Neural cell (in vitro differentiated cells): Measurements from ENCODE around the gene ITGAX. TPM values are rescaled to one million over a fixed set of nuclear protein-coding genes. Genes with fewer than 3 reads are reported as not detected.

ENCODE experiments used
- H2AFZ ChIP-seq: fragments of 200-600, 300-800 bp; sonication (generic), shearing (Covaris generic); 2 replicates; pipeline ENCODE4 v1.6.0; 2014; ENCODE audit warnings: low read depth, mild to moderate bottlenecking, antibody characterized with exemption, low read length, moderate library complexity
- H3F3A ChIP-seq: fragments of 200-600 bp; shearing (Covaris generic); 2 replicates; pipeline ENCODE4 v1.6.1; 2016; ENCODE audit warnings: mild to moderate bottlenecking, moderate library complexity, mixed read lengths, antibody characterized with exemption, low read length; ENCODE audit not compliant: insufficient read depth, poor library complexity, severe bottlenecking
- H3K27ac ChIP-seq: fragments of 200-600, 300-800 bp; sonication (generic), shearing (Covaris generic); 2 replicates; pipeline ENCODE4 v1.5.1; 2014; ENCODE audit warnings: mild to moderate bottlenecking, low read length, moderate library complexity
- H3K27me3 ChIP-seq: fragments of 300-800, 200-600 bp; sonication (generic), shearing (Covaris generic); 2 replicates; pipeline ENCODE4 v1.6.0; 2014; ENCODE audit warnings: mild to moderate bottlenecking, low read depth, low read length, moderate library complexity; ENCODE audit not compliant: insufficient read depth
- H3K36me3 ChIP-seq: fragments of 300-800, 200-600 bp; sonication (generic), shearing (Covaris generic); 2 replicates; pipeline ENCODE4 v1.5.1; 2014; ENCODE audit warnings: mild to moderate bottlenecking, antibody characterized with exemption, low read length, moderate library complexity; ENCODE audit not compliant: insufficient read depth
- H3K4me2 ChIP-seq: fragments of 300-800, 200-600 bp; sonication (generic), shearing (Covaris generic); 2 replicates; pipeline ENCODE4 v1.6.0; 2014; ENCODE audit warnings: mild to moderate bottlenecking, low read length
- H3K4me3 ChIP-seq: fragments of 300-800, 200-600 bp; sonication (generic), shearing (Covaris generic); 2 replicates; pipeline ENCODE4 v1.5.1; 2014; ENCODE audit warnings: mild to moderate bottlenecking, low read length, moderate library complexity
- H3K79me2 ChIP-seq: fragments of 200-600 bp; shearing (Covaris generic); replicated peaks from 2 replicates; pipeline ENCODE4 v1.6.0; 2014; ENCODE audit warnings: mild to moderate bottlenecking, low read length, moderate library complexity; ENCODE audit not compliant: insufficient read depth
- H3K9ac ChIP-seq: fragments of 300-800, 200-600 bp; sonication (generic), shearing (Covaris generic); 2 replicates; pipeline ENCODE4 v1.6.1; 2016; ENCODE audit warnings: mild to moderate bottlenecking, low read length, mixed read lengths
- H3K9me2 ChIP-seq: fragments of 200-600 bp; shearing (Covaris generic); 2 replicates; pipeline ENCODE4 v1.6.1; 2016; ENCODE audit warnings: mild to moderate bottlenecking, low read length, mixed read lengths; ENCODE audit not compliant: insufficient read depth
- H3K9me3 ChIP-seq: fragments of 200-600, 300-800 bp; sonication (generic), shearing (Covaris generic); 2 replicates; pipeline ENCODE4 v1.6.1; 2016; ENCODE audit warnings: mild to moderate bottlenecking, mixed run types, low read length, moderate library complexity, mixed read lengths
- H4K20me1 ChIP-seq: fragments of 200-600 bp; shearing (Covaris generic); 2 replicates; pipeline ENCODE4 v1.6.1; 2016; ENCODE audit warnings: mild to moderate bottlenecking, mixed run types; ENCODE audit not compliant: insufficient read depth
- EP300 ChIP-seq: fragments of 450-650 bp; conservative IDR thresholded peaks from 2 replicates; pipeline ENCODE4 v1.6.1; 2014; ENCODE audit warnings: antibody characterized with exemption, mild to moderate bottlenecking, moderate library complexity; ENCODE audit not compliant: poor library complexity, severe bottlenecking
- EZH2 ChIP-seq: fragments of 200-600, 300-800 bp; shearing (Covaris generic), sonication (generic); IDR thresholded peaks from 2 replicates; pipeline ENCODE4 v1.6.1; 2014; ENCODE audit warnings: antibody characterized with exemption, low read length, borderline replicate concordance, mild to moderate bottlenecking; ENCODE audit not compliant: insufficient read depth, poor library complexity, severe bottlenecking
- MXI1 ChIP-seq: fragments of 450-650 bp; conservative IDR thresholded peaks from 2 replicates; pipeline ENCODE4 v1.6.1; 2014; ENCODE audit warnings: antibody characterized with exemption, mild to moderate bottlenecking; ENCODE audit not compliant: poor library complexity, severe bottlenecking
- POLR2AphosphoS5 ChIP-seq: IDR thresholded peaks from 2 replicates; pipeline ENCODE4 v1.6.1; 2012
- RAD21 ChIP-seq: fragments of 450-650 bp; conservative IDR thresholded peaks from 2 replicates; pipeline ENCODE4 v1.6.1; 2014; ENCODE audit warnings: antibody characterized with exemption, mild to moderate bottlenecking, moderate library complexity
- SMC3 ChIP-seq: fragments of 450-650 bp; conservative IDR thresholded peaks from 2 replicates; pipeline ENCODE4 v1.6.1; 2014; ENCODE audit warnings: antibody characterized with exemption, mild to moderate bottlenecking, moderate library complexity; ENCODE audit not compliant: poor library complexity
- TAF1 ChIP-seq: IDR thresholded peaks from 2 replicates; pipeline ENCODE4 v1.6.1; 2012; ENCODE audit warnings: low read depth
- polyA plus RNA-seq: library from polyadenylated mRNA; depleted of rRNA; stranded (reverse); fragments of >200 nt; gene quantifications from 2 replicates; pipeline ENCODE4 v1.2.3, GENCODE V29; 2014
- TF ChIP-seq, protein P1 (sequence below): fragments of 450-650 bp; IDR thresholded peaks from 2 replicates; pipeline ENCODE4 v1.5.1; 2014; ENCODE audit warnings: antibody characterized with exemption, mild to moderate bottlenecking, moderate library complexity; ENCODE audit not compliant: poor library complexity, severe bottlenecking
- TF ChIP-seq, protein P2 (sequence below): IDR thresholded peaks from 2 replicates; pipeline ENCODE4 v1.6.1; 2012; ENCODE audit warnings: borderline replicate concordance

Gene ITGAX
- polyA plus RNA-seq, 1 donor from 2014 or later, result not detected

DNA sequence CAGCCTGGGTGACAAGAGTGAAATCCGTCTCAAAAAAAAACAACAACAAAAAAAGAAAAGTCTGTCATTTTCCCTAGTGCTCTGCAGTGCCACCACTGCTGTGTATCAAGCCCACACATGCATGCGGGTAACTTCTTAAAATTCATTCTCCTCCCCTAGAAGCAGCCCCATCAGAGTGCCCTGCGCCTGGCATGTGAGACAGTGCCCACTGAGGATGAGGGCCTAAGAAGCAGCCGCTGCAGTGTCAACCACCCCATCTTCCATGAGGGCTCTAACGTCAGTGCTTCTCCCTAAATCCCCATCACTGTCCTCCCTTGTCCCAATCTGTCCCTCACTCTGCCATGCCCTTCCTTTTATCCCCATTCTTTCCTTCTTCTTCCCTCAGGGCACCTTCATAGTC is 62.9 kb downstream of the ITGAX start:
- Histone ChIP-seq H4K20me1 (no peaks in the 10 kb centered on the region), H3K4me3 (no peak overlapping the region), H3K36me3 (no peaks in the 10 kb centered on the region), H3K9ac (no peak overlapping the region), H3K9me2 (no peaks in the 10 kb centered on the region), H3K27ac (no peak overlapping the region), H3K79me2 (no peaks in the 10 kb centered on the region), H3K9me3 (no peaks in the 10 kb centered on the region), H3F3A (no peaks in the 10 kb centered on the region), H3K27me3 (no peaks in the 10 kb centered on the region), H2AFZ (no peak overlapping the region), H3K4me2 (no peak overlapping the region)
- TF ChIP-seq, protein P1, sequence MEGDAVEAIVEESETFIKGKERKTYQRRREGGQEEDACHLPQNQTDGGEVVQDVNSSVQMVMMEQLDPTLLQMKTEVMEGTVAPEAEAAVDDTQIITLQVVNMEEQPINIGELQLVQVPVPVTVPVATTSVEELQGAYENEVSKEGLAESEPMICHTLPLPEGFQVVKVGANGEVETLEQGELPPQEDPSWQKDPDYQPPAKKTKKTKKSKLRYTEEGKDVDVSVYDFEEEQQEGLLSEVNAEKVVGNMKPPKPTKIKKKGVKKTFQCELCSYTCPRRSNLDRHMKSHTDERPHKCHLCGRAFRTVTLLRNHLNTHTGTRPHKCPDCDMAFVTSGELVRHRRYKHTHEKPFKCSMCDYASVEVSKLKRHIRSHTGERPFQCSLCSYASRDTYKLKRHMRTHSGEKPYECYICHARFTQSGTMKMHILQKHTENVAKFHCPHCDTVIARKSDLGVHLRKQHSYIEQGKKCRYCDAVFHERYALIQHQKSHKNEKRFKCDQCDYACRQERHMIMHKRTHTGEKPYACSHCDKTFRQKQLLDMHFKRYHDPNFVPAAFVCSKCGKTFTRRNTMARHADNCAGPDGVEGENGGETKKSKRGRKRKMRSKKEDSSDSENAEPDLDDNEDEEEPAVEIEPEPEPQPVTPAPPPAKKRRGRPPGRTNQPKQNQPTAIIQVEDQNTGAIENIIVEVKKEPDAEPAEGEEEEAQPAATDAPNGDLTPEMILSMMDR, result no peak
- TF ChIP-seq RAD21 (no peak), SMC3 (no peak), POLR2AphosphoS5 (no peak), MXI1 (no peak), TAF1 (no peak), EZH2 (no peak), EP300 (no peak)
- TF ChIP-seq, protein P2, sequence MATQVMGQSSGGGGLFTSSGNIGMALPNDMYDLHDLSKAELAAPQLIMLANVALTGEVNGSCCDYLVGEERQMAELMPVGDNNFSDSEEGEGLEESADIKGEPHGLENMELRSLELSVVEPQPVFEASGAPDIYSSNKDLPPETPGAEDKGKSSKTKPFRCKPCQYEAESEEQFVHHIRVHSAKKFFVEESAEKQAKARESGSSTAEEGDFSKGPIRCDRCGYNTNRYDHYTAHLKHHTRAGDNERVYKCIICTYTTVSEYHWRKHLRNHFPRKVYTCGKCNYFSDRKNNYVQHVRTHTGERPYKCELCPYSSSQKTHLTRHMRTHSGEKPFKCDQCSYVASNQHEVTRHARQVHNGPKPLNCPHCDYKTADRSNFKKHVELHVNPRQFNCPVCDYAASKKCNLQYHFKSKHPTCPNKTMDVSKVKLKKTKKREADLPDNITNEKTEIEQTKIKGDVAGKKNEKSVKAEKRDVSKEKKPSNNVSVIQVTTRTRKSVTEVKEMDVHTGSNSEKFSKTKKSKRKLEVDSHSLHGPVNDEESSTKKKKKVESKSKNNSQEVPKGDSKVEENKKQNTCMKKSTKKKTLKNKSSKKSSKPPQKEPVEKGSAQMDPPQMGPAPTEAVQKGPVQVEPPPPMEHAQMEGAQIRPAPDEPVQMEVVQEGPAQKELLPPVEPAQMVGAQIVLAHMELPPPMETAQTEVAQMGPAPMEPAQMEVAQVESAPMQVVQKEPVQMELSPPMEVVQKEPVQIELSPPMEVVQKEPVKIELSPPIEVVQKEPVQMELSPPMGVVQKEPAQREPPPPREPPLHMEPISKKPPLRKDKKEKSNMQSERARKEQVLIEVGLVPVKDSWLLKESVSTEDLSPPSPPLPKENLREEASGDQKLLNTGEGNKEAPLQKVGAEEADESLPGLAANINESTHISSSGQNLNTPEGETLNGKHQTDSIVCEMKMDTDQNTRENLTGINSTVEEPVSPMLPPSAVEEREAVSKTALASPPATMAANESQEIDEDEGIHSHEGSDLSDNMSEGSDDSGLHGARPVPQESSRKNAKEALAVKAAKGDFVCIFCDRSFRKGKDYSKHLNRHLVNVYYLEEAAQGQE, result no peak

DNA sequence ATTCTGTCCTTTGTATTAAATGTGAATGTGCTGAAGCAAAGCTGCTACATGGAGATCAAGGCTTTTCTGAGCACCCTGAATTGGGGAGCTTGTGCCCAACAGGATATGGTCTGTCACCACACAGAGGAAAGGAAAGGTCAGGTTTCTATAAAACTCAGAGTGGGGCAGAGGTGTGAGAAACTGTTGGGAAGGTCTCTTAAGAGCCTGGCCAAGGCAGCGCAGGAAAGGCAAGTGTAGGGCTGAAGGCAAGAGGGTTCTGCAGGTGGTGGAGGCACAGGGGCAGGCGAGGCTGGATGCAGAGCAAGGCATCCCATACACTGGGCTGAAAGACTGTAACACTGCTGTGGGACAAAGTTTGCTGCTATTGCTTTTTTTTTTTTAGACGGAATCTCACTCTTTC is 65.1 kb downstream of the ITGAX start:
- Histone ChIP-seq H2AFZ (no peak overlapping the region), H3K9me2 (no peaks in the 10 kb centered on the region), H3K79me2 (no peaks in the 10 kb centered on the region), H3K4me2 (no peak overlapping the region), H3K27ac (no peak overlapping the region), H3K36me3 (no peaks in the 10 kb centered on the region), H3K4me3 (no peak overlapping the region), H3F3A (no peaks in the 10 kb centered on the region), H4K20me1 (no peaks in the 10 kb centered on the region), H3K9me3 (no peaks in the 10 kb centered on the region), H3K9ac (no peak overlapping the region), H3K27me3 (no peaks in the 10 kb centered on the region)
- TF ChIP-seq, protein P1, result no peak
- TF ChIP-seq EZH2 (no peak), MXI1 (no peak)
